Thyroid gland (tissue), 4 donors: ENCODE data around the gene PAGR1.

Source experiments
- CTCF ChIP-seq, 6 experiments: fragments of 200-600 bp in 3 of 6; fragments of 450-650 bp in 3 of 6; sonication (generic) in 3 of 6; IDR thresholded peaks; one replicate each; pipeline ENCODE4 v1.5.1; 2016 to 2019; ENCODE audit warnings: antibody characterized with exemption in 6 of 6, mild to moderate bottlenecking in 2 of 6, inconsistent platforms in 1 of 6, moderate library complexity in 1 of 6
- POLR2A ChIP-seq, 2 donors: fragments of 450-650 bp; IDR thresholded peaks; one replicate each; pipeline ENCODE4 v1.6.1; 2017; ENCODE audit warnings: antibody characterized with exemption in 2 of 2, mild to moderate bottlenecking in 2 of 2, moderate library complexity in 1 of 2

DNA sequence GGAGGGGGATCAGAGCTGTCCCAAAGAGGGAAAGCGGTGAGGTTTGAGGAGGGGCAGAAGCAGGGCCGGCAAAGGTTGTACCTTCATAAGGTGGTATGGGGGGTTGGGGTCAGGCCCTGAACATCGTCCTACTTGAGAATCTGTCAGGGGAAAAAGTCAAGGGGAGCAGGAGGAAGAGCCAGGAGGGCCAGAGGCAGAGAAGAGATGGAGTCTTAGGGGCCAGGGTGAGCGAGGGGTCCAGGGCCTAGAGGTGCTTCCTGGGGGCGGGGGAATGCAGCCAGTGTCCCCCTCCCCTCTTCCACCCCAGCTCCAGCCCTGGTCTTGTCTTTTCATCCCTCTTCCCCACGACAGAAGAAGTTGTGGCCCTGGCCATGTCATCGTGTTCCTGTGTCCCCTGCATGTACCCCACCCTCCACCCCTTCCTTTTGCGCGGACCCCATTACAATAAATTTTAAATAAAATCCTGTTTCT, 5.2 kb upstream of the PAGR1 start:
- TF ChIP-seq CTCF (IDR thresholded peaks at IDR 0.05) (no peak), POLR2A (IDR thresholded peaks at IDR 0.05) (no peak)
